GM21381 (cell line): ENCODE results near the gene KRTAP10-8.
"Not testable (repeated sequence)": the region's sequence is repeated elsewhere in the genome, so short reads cannot be mapped to it uniquely, and the experiment has no call there.

ENCODE experiments used
- ATAC-seq: cut with Tn5 transposase; IDR thresholded peaks from one replicate; pipeline ENCODE4 v1.9.1; 2021; ENCODE audit warnings: mild to moderate bottlenecking, moderate library complexity; ENCODE audit not compliant: unreplicated experiment

The KRTAP10-8 gene

GRCh38 chr21:44598061-44598460 lies 13.8 kb upstream of the KRTAP10-8 start:
- no peak for ATAC-seq

- no peak for ATAC-seq
These were observed 12.4 kb upstream of the KRTAP10-8 start for GRCh38 chr21:44599264-44600029.

- ATAC-seq = not testable (repeated sequence)
These were observed 11.5 kb upstream of the KRTAP10-8 start, which contains the start of gene KRTAP10-7 for GRCh38 chr21:44600118-44600978. Gene KRTAP10-7 (plus strand): TSS chr21:44600597. CDS start chr21:44600622, 25 bp downstream.

GRCh38 chr21:44601091-44601490 lies 10.8 kb upstream of the KRTAP10-8 start:
- not testable (repeated sequence) for ATAC-seq

- ATAC-seq = no peak
These were observed 10.1 kb upstream of the KRTAP10-8 start for GRCh38 chr21:44601596-44602462.

DNA sequence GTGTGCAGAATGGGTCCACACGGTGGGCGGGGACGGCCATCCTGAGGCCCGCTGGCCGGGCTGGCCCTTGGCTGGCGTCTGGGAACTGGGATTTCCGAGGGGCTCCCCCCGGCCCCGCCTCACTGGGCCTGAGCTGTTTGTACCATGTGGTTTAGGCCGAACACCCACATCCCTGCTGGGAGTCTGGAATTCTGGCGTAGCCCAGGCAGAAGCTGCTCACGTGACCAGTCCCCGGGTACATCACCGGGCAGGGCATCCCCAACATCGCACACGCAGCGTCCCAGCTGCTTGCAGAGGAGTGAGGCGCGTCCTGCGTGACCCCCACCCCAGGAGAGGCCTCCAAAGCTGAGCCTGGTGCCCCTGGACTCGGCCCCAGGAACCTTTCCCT lies 9.4 kb upstream of the KRTAP10-8 start:
- no peak for ATAC-seq

DNA sequence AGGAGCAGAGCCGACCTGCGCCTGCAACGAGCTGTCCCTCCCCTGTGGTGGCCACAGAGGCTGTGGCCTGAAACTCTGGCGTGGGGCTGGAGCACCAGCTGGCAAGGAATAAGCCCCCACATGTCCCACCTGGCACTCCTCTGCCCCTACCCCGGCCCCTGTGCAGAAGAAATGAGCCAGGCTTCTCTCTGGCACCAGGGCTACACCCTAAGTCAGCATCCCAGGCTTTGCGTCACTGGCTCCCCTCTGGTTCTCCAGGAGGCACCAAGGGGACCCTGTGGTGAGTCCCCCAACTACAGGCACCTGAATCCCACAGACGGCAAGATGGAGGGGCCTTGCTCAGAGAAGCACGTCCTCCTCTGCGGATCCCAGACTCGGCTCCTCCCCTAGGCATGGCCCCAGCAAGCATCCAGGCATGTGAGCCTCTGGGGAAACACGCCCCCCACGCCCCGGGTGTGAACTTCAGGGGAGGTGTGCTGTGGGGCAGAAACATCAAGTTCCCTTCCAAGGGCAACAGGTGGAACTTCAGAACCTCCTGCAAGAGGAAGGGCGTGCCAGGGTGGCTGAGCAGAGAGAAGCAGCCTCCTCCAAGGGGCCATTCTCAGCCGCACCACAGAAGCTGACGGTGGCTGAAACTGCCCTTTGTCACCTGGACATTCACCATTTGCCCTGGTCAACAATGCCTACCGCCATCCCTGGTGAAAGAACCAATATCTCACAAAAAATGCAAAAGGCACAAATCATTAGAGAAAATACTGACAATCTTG lies 8.6 kb upstream of the KRTAP10-8 start:
- no peak for ATAC-seq

- ATAC-seq = no peak
These were observed 8.0 kb upstream of the KRTAP10-8 start for GRCh38 chr21:44603911-44604310.

- no peak for ATAC-seq
These were observed 5.4 kb upstream of the KRTAP10-8 start for GRCh38 chr21:44606495-44606894.

DNA sequence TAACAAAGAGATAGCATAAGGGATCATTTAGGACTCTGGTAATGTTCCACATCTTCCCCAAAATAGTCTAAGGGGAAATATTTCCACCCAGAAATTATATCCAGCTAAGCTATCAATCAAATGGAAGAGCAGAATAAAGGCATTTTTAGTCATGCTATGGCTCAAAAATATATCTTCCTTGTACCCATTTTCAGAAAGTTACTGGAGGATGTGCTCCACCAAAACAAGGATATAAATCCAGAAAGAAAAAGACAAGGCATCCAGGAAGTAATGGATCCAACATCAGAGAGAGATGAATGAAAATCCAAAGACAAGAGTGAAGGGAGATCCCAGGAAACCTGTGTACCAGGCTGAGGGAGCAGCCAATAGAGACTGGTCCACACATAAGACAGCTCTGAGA lies 2.7 kb upstream of the KRTAP10-8 start:
- no peak for ATAC-seq

GRCh38 chr21:44610157-44610843 lies 1.6 kb upstream of the KRTAP10-8 start:
- ATAC-seq = not testable (repeated sequence)

- ATAC-seq = no peak
These were observed 328 bp upstream of the KRTAP10-8 start for GRCh38 chr21:44611551-44611950.

DNA sequence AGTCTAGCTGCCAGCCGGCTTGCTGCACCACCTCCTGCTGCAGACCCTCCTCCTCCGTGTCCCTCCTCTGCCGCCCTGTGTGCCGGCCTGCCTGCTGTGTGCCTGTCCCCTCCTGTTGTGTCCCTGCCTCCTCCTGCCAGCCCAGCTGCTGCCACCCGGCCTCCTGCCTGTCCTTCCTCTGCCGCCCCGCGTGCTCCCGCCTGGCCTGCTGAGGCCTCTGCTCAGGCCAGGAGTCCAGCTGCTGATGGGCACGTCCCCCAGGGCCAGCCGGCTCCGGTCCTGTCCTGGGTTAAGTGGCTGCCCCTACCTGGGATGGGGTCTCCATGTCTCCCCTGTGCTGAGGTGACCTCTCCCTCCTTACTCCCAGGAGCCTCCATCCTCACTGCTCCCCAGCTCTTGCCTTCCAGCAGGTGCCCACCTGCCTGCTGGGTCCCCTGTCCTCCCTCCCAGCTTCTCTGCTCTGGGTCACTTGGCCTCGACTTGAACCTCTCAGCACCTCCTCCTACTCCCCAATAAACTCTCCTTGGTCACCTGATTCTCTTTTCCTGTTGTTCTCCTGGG lies 870 bp downstream of the KRTAP10-8 start:
- no peak for ATAC-seq

- no peak for ATAC-seq
These were observed 1.7 kb downstream of the KRTAP10-8 start for GRCh38 chr21:44613386-44614155.

- ATAC-seq = no peak
These were observed 2.3 kb downstream of the KRTAP10-8 start for GRCh38 chr21:44614161-44614631.

GRCh38 chr21:44614961-44615391 lies 3.1 kb downstream of the KRTAP10-8 start:
- ATAC-seq = no peak

- ATAC-seq = no peak
These were observed 3.6 kb downstream of the KRTAP10-8 start for GRCh38 chr21:44615466-44615865.

DNA sequence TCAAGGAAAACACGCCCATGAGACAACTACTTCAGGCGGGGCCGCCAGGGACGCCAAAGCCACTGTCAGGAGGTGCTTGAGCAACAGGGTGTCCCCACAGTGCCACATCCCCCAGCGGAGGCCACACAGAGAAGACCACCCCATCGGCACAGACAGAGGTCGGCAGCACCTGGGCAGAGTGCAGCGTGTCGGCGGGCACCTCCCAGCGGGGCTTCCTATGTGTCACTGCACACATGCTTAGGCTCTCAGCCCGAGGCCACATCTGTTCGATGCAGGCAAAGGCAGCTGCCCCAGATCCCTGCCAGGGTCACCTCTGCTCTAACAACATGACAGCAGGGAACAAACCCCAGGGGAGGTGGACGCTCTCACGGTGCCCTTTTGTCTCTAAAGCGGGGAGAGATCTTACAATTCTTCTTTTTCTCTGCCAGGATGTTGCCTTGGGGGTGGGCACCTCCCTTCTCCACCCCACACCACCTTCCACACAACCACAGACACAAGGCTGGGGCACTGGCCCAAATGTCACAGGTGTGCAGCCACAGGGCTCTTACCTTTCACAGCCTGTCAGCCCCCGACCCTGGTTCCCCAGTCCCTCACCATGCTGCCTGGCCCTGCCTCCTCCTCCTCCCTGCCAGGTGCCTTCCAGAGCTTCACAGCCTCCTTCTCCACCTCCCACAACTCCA lies 4.2 kb downstream of the KRTAP10-8 start:
- ATAC-seq = no peak
